ENCODE results near the gene TOGARAM2.

Gene TOGARAM2

GRCh38 chr2:28980368-28981015 lies 606 bp upstream of the TOGARAM2 start:
- Mint-ChIP-seq H3K27me3 (no peaks in the 10 kb centered on the region), H3K4me3 (no peak overlapping the region), H3K4me1 (ENCODE audit: low read depth in 2 of 2) (peaks cover 2 to 5% of the 10 kb centered on the region in 2 donors), H3K27ac (peak overlapping the region; percentile 64 to 66), H3K36me3 (ENCODE audit: insufficient read depth) (no peaks in the 10 kb centered on the region), H3K9me3 (no peaks in the 10 kb centered on the region)
- DNase-seq (no peak), ATAC-seq (replicated peaks) (no peak)

- no peak overlapping the region for H3K4me3 Mint-ChIP-seq
- peaks cover 5 to 11% of the 10 kb centered on the region in 2 donors for H3K4me1 Mint-ChIP-seq (ENCODE audit: low read depth in 2 of 2)
- ATAC-seq (replicated peaks) (no peak), DNase-seq (no peak)
- no peaks in the 10 kb centered on the region for H3K27me3 Mint-ChIP-seq
- H3K36me3 Mint-ChIP-seq (ENCODE audit: insufficient read depth): no peaks in the 10 kb centered on the region
- no peaks in the 10 kb centered on the region for H3K9me3 Mint-ChIP-seq
- H3K27ac Mint-ChIP-seq: peak overlapping the region in 1 of 2 donors; percentile 46
Measured at GRCh38 chr2:28981620-28982376, 700 bp downstream of the TOGARAM2 start.

GRCh38 chr2:28982381-28982950 lies 1.4 kb downstream of the TOGARAM2 start:
- no peaks in the 10 kb centered on the region for H3K27me3 Mint-ChIP-seq
- H3K4me1 Mint-ChIP-seq (ENCODE audit: low read depth in 2 of 2): peaks cover 5 to 13% of the 10 kb centered on the region in 2 donors
- ATAC-seq (replicated peaks) (no peak), DNase-seq (no peak)
- no peaks in the 10 kb centered on the region for H3K9me3 Mint-ChIP-seq
- H3K4me3 Mint-ChIP-seq: no peak overlapping the region
- H3K36me3 Mint-ChIP-seq (ENCODE audit: insufficient read depth): no peaks in the 10 kb centered on the region
- H3K27ac Mint-ChIP-seq: peak overlapping the region in 1 of 2 donors; percentile 46

GRCh38 chr2:28986429-28986828 lies 5.3 kb downstream of the TOGARAM2 start:
- H3K27ac Mint-ChIP-seq: peak overlapping the region in 1 of 2 donors; percentile 83
- ATAC-seq (replicated peaks) (no peak), DNase-seq (no peak)
- H3K27me3 Mint-ChIP-seq: no peaks in the 10 kb centered on the region
- no peak overlapping the region for H3K4me3 Mint-ChIP-seq
- no peaks in the 10 kb centered on the region for H3K36me3 Mint-ChIP-seq (ENCODE audit: insufficient read depth)
- no peaks in the 10 kb centered on the region for H3K9me3 Mint-ChIP-seq
- peaks cover 5 to 13% of the 10 kb centered on the region in 2 donors for H3K4me1 Mint-ChIP-seq (ENCODE audit: low read depth in 2 of 2)

- peaks cover 0 to 11% of the 10 kb centered on the region in 2 donors for H3K4me1 Mint-ChIP-seq (ENCODE audit: low read depth in 2 of 2)
- H3K27ac Mint-ChIP-seq: no peak overlapping the region
- ATAC-seq (replicated peaks): no peak
- no peaks in the 10 kb centered on the region for H3K9me3 Mint-ChIP-seq
- no peak for DNase-seq
- H3K27me3 Mint-ChIP-seq: no peaks in the 10 kb centered on the region
- H3K4me3 Mint-ChIP-seq: no peak overlapping the region
- H3K36me3 Mint-ChIP-seq (ENCODE audit: insufficient read depth): no peaks in the 10 kb centered on the region
Measured at GRCh38 chr2:28989973-28990372, 8.9 kb downstream of the TOGARAM2 start.

- Mint-ChIP-seq H3K27ac (no peak overlapping the region), H3K4me3 (no peak overlapping the region), H3K27me3 (no peaks in the 10 kb centered on the region), H3K9me3 (no peaks in the 10 kb centered on the region), H3K4me1 (ENCODE audit: low read depth in 2 of 2) (peaks cover 0 to 11% of the 10 kb centered on the region in 2 donors), H3K36me3 (ENCODE audit: insufficient read depth) (no peaks in the 10 kb centered on the region)
- no peak for ATAC-seq (replicated peaks)
- DNase-seq: no peak
Measured at GRCh38 chr2:28990445-28990844, 9.3 kb downstream of the TOGARAM2 start.

- no peak for DNase-seq
- no peaks in the 10 kb centered on the region for H3K27me3 Mint-ChIP-seq
Measured at GRCh38 chr2:28991021-28991420, 9.9 kb downstream of the TOGARAM2 start.

GRCh38 chr2:28991460-28991859 lies 10.4 kb downstream of the TOGARAM2 start:
- no peak overlapping the region for H3K4me3 Mint-ChIP-seq
- H3K36me3 Mint-ChIP-seq (ENCODE audit: insufficient read depth): no peaks in the 10 kb centered on the region
- ATAC-seq (replicated peaks): no peak
- no peaks in the 10 kb centered on the region for H3K27me3 Mint-ChIP-seq
- peak overlapping the region in 1 of 2 donors; percentile 41 for H3K27ac Mint-ChIP-seq
- DNase-seq: no peak
- no peaks in the 10 kb centered on the region for H3K9me3 Mint-ChIP-seq
- peaks cover 0 to 6% of the 10 kb centered on the region in 2 donors for H3K4me1 Mint-ChIP-seq (ENCODE audit: low read depth in 2 of 2)

More at GRCh38 chr2:28991021-28991420, 9.9 kb downstream of the TOGARAM2 start:
- no peaks in the 10 kb centered on the region for H3K36me3 Mint-ChIP-seq (ENCODE audit: insufficient read depth)
- H3K27ac Mint-ChIP-seq: peak overlapping the region in 1 of 2 donors; percentile 41
- H3K9me3 Mint-ChIP-seq: no peaks in the 10 kb centered on the region
- no peak for ATAC-seq (replicated peaks)
- peaks cover 0 to 10% of the 10 kb centered on the region in 2 donors for H3K4me1 Mint-ChIP-seq (ENCODE audit: low read depth in 2 of 2)
- H3K4me3 Mint-ChIP-seq: no peak overlapping the region

- H3K27me3 Mint-ChIP-seq: no peaks in the 10 kb centered on the region
- H3K4me1 Mint-ChIP-seq (ENCODE audit: low read depth in 2 of 2): peaks cover 0 to 4% of the 10 kb centered on the region in 2 donors
- no peak overlapping the region for H3K4me3 Mint-ChIP-seq
- no peak for ATAC-seq (replicated peaks)
- H3K9me3 Mint-ChIP-seq: no peaks in the 10 kb centered on the region
- peak overlapping the region in 1 of 2 donors; percentile 26 for H3K27ac Mint-ChIP-seq
- no peak for DNase-seq
- H3K36me3 Mint-ChIP-seq (ENCODE audit: insufficient read depth): peaks cover 3% of the 10 kb centered on the region
Measured at GRCh38 chr2:28993206-28993960, 12.3 kb downstream of the TOGARAM2 start.

- Mint-ChIP-seq H3K27me3 (no peaks in the 10 kb centered on the region), H3K4me1 (ENCODE audit: low read depth in 2 of 2) (peaks cover 0 to 5% of the 10 kb centered on the region in 2 donors), H3K36me3 (ENCODE audit: insufficient read depth) (peaks cover 3% of the 10 kb centered on the region), H3K27ac (peak overlapping the region in 1 of 2 donors; percentile 26), H3K9me3 (no peaks in the 10 kb centered on the region), H3K4me3 (no peak overlapping the region)
- no peak for ATAC-seq (replicated peaks)
- no peak for DNase-seq
Measured at GRCh38 chr2:28994074-28994473, 13.0 kb downstream of the TOGARAM2 start.

GRCh38 chr2:28994679-28995078 lies 13.6 kb downstream of the TOGARAM2 start:
- DNase-seq: no peak
- Mint-ChIP-seq H3K9me3 (no peaks in the 10 kb centered on the region), H3K4me1 (ENCODE audit: low read depth in 2 of 2) (peaks cover 0 to 7% of the 10 kb centered on the region in 2 donors), H3K4me3 (no peak overlapping the region), H3K36me3 (ENCODE audit: insufficient read depth) (peaks cover 3% of the 10 kb centered on the region), H3K27me3 (no peaks in the 10 kb centered on the region), H3K27ac (no peak overlapping the region)
- ATAC-seq (replicated peaks): no peak

GRCh38 chr2:28995765-28996750 lies 15.0 kb downstream of the TOGARAM2 start:
- H3K4me1 Mint-ChIP-seq (ENCODE audit: low read depth in 2 of 2): peaks cover 8 to 17% of the 10 kb centered on the region in 2 donors
- H3K27me3 Mint-ChIP-seq: no peaks in the 10 kb centered on the region
- no peak for DNase-seq
- no peaks in the 10 kb centered on the region for H3K9me3 Mint-ChIP-seq
- H3K4me3 Mint-ChIP-seq: no peak overlapping the region
- ATAC-seq (replicated peaks): no peak
- H3K27ac Mint-ChIP-seq: peak overlapping the region; percentile 47 to 83
- peaks cover 3% of the 10 kb centered on the region for H3K36me3 Mint-ChIP-seq (ENCODE audit: insufficient read depth)

Data from effector memory CD8-positive, alpha-beta T cell (primary cell).